ENCODE measurements around the gene POMC. TPM values are rescaled to one million over a fixed set of nuclear protein-coding genes. Genes with fewer than 3 reads are reported as not detected.

The POMC gene
- total RNA-seq, 1 experiment from 2014 or later: not detected

DNA sequence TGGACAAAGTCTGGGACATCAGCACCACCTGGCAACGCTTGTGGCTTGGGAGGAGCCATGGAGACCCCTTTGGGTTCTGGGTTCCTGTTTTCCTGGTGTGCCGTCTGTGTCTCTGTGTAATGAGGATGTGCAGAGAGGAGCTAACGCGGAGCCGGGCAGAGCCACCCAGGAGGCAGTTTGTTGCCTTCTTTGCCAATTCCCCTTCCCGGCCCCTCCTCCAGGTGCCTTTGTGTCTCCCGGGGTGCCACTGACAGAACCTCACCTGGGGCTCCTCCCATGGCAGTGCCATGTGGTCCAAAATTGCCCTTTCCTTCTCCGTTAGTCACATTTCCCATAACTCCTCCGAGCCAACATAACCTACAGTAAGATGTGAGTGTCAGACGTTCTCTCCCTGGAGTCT lies 13.0 kb downstream of the POMC start:
- TF ChIP-seq POLR2A (IDR thresholded peaks at IDR 0.05; ENCODE audit: borderline replicate concordance, extremely low read depth, insufficient read depth, insufficient read length) (no peak), POLR2AphosphoS5 (IDR thresholded peaks at IDR 0.05; ENCODE audit: low read depth, low read length) (no peak), SIN3A (IDR thresholded peaks at IDR 0.05; ENCODE audit: low read depth) (no peak), EZH2 (IDR thresholded peaks at IDR 0.05) (no peak), EZH2phosphoT487 (IDR thresholded peaks at IDR 0.05; ENCODE audit: borderline replicate concordance) (no peak), YY1 (IDR thresholded peaks at IDR 0.05; ENCODE audit: extremely low read depth, insufficient replicate concordance, low read depth, low read length) (no peak), JUND (IDR thresholded peaks at IDR 0.05) (no peak), SRF (IDR thresholded peaks at IDR 0.05; ENCODE audit: low read depth) (no peak), EGR1 (IDR thresholded peaks at IDR 0.05; ENCODE audit: low read depth) (no peak), ZFX (IDR thresholded peaks at IDR 0.05) (no peak), CBX3 (IDR thresholded peaks at IDR 0.05; ENCODE audit: low read depth) (no peak)
- TF ChIP-seq, protein P1, sequence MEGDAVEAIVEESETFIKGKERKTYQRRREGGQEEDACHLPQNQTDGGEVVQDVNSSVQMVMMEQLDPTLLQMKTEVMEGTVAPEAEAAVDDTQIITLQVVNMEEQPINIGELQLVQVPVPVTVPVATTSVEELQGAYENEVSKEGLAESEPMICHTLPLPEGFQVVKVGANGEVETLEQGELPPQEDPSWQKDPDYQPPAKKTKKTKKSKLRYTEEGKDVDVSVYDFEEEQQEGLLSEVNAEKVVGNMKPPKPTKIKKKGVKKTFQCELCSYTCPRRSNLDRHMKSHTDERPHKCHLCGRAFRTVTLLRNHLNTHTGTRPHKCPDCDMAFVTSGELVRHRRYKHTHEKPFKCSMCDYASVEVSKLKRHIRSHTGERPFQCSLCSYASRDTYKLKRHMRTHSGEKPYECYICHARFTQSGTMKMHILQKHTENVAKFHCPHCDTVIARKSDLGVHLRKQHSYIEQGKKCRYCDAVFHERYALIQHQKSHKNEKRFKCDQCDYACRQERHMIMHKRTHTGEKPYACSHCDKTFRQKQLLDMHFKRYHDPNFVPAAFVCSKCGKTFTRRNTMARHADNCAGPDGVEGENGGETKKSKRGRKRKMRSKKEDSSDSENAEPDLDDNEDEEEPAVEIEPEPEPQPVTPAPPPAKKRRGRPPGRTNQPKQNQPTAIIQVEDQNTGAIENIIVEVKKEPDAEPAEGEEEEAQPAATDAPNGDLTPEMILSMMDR (IDR thresholded peaks at IDR 0.05 in 2 of 3, conservative IDR thresholded peaks at IDR 0.05 in 1 of 3; ENCODE audit: borderline replicate concordance in 1 of 3, insufficient read depth in 1 of 3, low read depth in 2 of 3, low read length in 2 of 3): no peak
- TF ChIP-seq, protein P2, sequence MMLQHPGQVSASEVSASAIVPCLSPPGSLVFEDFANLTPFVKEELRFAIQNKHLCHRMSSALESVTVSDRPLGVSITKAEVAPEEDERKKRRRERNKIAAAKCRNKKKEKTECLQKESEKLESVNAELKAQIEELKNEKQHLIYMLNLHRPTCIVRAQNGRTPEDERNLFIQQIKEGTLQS (IDR thresholded peaks at IDR 0.05): no peak
- TF ChIP-seq, protein P3, sequence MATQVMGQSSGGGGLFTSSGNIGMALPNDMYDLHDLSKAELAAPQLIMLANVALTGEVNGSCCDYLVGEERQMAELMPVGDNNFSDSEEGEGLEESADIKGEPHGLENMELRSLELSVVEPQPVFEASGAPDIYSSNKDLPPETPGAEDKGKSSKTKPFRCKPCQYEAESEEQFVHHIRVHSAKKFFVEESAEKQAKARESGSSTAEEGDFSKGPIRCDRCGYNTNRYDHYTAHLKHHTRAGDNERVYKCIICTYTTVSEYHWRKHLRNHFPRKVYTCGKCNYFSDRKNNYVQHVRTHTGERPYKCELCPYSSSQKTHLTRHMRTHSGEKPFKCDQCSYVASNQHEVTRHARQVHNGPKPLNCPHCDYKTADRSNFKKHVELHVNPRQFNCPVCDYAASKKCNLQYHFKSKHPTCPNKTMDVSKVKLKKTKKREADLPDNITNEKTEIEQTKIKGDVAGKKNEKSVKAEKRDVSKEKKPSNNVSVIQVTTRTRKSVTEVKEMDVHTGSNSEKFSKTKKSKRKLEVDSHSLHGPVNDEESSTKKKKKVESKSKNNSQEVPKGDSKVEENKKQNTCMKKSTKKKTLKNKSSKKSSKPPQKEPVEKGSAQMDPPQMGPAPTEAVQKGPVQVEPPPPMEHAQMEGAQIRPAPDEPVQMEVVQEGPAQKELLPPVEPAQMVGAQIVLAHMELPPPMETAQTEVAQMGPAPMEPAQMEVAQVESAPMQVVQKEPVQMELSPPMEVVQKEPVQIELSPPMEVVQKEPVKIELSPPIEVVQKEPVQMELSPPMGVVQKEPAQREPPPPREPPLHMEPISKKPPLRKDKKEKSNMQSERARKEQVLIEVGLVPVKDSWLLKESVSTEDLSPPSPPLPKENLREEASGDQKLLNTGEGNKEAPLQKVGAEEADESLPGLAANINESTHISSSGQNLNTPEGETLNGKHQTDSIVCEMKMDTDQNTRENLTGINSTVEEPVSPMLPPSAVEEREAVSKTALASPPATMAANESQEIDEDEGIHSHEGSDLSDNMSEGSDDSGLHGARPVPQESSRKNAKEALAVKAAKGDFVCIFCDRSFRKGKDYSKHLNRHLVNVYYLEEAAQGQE (IDR thresholded peaks at IDR 0.05; ENCODE audit: low read depth): no peak
- TF ChIP-seq, protein P4, sequence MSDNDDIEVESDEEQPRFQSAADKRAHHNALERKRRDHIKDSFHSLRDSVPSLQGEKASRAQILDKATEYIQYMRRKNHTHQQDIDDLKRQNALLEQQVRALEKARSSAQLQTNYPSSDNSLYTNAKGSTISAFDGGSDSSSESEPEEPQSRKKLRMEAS (IDR thresholded peaks at IDR 0.05): no peak
- no peaks in the 10 kb centered on the region for H3K4me1 ChIP-seq (ENCODE audit: control insufficient read depth in 1 of 2, insufficient read depth in 2 of 2, low read length in 2 of 2)
- no peak overlapping the region for H3K4me3 ChIP-seq (replicated peaks in 1 of 2; ENCODE audit: low read depth in 1 of 2, low read length in 2 of 2)
- H3K9me2 ChIP-seq (ENCODE audit: insufficient read depth): no peaks in the 10 kb centered on the region
- H3K27ac ChIP-seq (ENCODE audit: low read depth, low read length): no peak overlapping the region
- no peak for ATAC-seq
- intact Hi-C loops (cut with micrococcal nuclease): no loop called here
- RAD21 ChIA-PET (ENCODE audit: low non-redundant PET in 1 of 2, low total read pairs in 2 of 2, uncharacterized antibody in 2 of 2, unreplicated experiment in 2 of 2): no interaction called here
- peaks cover 4% of the 10 kb centered on the region; the same call in 1 of the 2 replicates for H3K27me3 ChIP-seq (ENCODE audit: insufficient read depth, low read length)
- no peaks in the 10 kb centered on the region for H3K36me3 ChIP-seq (ENCODE audit: control insufficient read depth in 1 of 2, insufficient read depth in 2 of 2, low read length in 2 of 2)
- H4K20me1 ChIP-seq (ENCODE audit: insufficient read depth): no peaks in the 10 kb centered on the region
- no peak for DNase-seq (ENCODE audit: low read depth, low spot score)
- no peaks in the 10 kb centered on the region for H3K9me3 ChIP-seq (ENCODE audit: control insufficient read depth in 1 of 2, insufficient read depth in 1 of 2, low read depth in 1 of 2, low read length in 2 of 2)
- POLR2A ChIA-PET: no interaction called here
- no peak overlapping the region for H3K9ac ChIP-seq (ENCODE audit: low read length)
- BruUV-seq (replicated peaks): no TSS peak
- no peak overlapping the region for H2AFZ ChIP-seq (ENCODE audit: low read depth, low read length, poor library complexity, severe bottlenecking)
- CTCF ChIA-PET: interaction anchor here (0.6 kb wide), 1 partner anchor 39 kb away, joined by 3 read pairs; no protein-coding TSS in a partner anchor
- no peaks in the 10 kb centered on the region for H3K79me2 ChIP-seq (ENCODE audit: insufficient read depth, low read length)
- H3K4me2 ChIP-seq (ENCODE audit: low read length): no peak overlapping the region
